Glomerular visceral epithelial cell (primary cell): ENCODE data around the gene MFSD6.
"Not testable (repeated sequence)": the region's sequence is repeated elsewhere in the genome, so short reads cannot be mapped to it uniquely, and the experiment has no call there.

Experiments used
- DNase-seq: peaks from one replicate; pipeline ENCODE4 v3.0.0-alpha.2; 2016; ENCODE audit errors: extremely low spot score

MFSD6 gene

GRCh38 chr2:190465060-190465459 is 56.9 kb downstream of the MFSD6 start:
- DNase-seq, result no peak

GRCh38 chr2:190466819-190467446 is 58.8 kb downstream of the MFSD6 start:
- DNase-seq, result no peak

GRCh38 chr2:190467575-190468083 is 59.5 kb downstream of the MFSD6 start:
- DNase-seq, result no peak

- not testable (repeated sequence) for DNase-seq
Measured at GRCh38 chr2:190468354-190468753, 60.2 kb downstream of the MFSD6 start.

GRCh38 chr2:190468814-190469569 is 60.8 kb downstream of the MFSD6 start:
- peak; percentile 90 for DNase-seq

- peak; percentile 60 for DNase-seq
Measured at GRCh38 chr2:190469771-190470170, 61.6 kb downstream of the MFSD6 start.

DNA sequence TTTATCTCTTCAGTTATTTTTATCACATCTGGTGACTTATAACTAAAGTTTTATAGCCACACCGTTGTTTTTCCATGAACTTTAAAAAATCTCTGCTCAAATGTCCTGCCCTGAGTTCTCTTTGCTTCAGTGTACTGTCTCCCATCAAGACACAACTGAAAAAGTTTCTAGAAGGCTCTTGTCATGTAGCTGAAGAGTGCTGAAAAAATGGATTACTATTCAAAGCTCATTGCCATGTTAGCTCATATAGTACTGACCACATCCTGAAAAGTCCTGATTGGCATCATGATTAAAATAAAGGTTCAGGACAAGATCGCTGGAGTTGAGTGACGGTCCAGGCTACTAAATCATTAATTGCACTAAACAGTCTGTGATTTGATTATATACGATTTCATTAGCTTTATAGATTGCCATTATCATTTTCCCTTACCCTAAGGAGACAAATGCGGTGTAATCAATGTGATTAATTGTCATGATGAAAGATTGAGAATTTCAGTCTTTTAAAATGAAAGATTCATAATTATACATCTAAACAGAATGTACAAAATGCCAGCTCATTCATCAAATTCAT is 62.2 kb downstream of the MFSD6 start:
- no peak for DNase-seq

DNA sequence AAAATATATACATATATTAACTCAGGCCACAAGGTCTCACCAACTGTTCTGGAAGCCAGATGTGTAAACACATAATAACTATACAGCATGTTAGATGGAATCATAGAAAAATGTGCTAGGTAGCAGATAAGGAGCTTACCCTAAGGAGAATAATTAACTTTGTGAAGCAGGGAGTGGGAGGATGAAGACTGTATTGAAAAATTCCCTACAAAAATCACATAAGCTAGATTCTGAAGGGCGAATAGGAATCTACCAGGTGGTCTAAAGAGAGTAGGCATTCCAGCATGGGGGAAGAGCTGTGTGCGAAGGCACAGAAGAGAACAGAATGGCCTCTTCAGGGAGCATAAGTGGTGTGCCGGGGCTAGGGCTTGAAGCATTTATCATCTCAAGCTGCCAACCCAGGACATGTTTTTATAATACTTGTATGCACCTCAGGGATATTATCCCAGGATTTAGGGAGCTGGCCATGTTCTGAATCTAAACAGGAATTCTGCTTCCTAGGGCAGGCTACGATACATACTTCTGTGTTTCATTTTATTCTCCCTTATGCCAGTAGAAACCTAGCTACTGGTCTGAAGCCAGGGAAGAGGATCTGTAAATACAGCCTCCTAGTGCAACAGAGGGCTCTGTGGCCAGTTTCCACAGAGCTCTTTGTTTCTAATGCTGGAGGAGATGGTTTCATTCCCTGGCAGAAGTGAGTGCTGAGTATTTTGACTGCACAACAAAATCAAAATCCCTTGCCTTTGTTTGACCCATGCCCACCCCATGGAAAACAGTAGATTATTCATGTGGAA is 69.7 kb downstream of the MFSD6 start:
- no peak for DNase-seq

GRCh38 chr2:190478572-190479195 is 70.5 kb downstream of the MFSD6 start:
- DNase-seq, result no peak

DNA sequence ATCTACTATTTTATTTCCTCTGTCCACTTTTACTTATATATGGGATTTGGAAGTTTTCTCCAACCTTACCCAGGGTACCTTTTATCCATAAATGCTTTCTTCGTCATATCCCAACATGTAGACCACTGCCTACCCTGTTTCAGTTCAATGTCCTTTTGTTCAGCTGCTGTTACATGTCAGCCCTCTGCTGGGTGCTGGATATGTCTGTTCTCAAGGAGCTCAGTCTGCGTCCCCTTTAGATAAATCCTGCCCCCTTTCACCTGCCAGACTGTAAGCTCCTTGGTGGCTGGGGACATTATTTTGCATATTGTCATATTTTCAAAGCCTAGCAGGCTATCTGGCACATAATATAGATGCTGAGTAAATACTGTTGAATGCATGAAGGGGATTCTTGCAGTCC is 73.2 kb downstream of the MFSD6 start:
- no peak for DNase-seq

DNA sequence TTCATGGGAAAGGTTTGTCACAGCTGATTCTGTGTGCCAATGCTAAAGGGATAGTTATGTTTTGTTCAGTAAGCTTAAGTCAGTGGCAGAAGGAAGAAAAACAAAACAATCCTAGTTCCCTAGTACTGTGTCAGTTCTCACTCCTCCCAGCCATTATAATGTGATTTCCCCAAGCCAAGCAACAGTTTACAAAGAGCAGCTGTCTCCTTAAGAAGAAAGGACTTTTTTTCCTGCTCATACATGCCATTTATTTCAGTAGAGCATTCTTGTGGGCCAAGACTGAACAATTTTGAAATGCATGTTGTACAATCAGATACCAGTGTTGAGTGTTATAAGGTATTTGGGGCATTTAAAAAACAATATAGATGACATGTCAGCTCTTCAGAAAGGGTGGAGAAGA is 74.3 kb downstream of the MFSD6 start:
- DNase-seq, result no peak

DNA sequence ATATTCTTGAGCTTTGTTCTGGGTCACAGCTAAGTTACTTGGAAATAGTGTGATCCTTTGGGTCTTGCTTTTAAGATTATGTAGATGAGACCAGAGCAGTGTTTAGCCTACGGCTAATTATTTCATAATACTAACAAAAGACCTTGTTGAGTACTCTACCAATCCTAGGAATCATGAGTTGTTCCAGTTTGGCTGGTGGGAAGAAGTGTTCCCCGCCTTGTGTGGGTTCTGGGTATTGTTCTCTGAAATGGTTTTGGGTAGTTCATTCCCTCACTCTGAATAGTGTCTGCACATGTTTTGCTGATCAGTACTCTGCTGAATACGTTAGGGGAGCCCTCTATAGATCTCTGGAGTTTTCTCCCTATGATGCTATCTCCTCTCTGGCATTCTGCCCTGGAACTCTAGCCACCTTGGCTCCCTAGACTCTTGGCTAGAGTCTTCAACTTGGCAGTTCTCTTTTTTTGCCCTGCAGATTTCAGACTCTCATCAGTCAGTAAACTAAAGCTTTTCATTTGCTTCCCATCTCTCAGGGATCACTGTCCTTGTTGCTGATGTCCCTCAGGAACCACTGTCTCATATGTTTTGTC is 78.0 kb downstream of the MFSD6 start:
- no peak for DNase-seq

- DNase-seq, result no peak
Measured at GRCh38 chr2:190488516-190489233, 80.5 kb downstream of the MFSD6 start.

- DNase-seq, result no peak
Measured at GRCh38 chr2:190489475-190489874, 81.3 kb downstream of the MFSD6 start.

- no peak for DNase-seq
Measured at GRCh38 chr2:190490502-190490901, 82.3 kb downstream of the MFSD6 start.

DNA sequence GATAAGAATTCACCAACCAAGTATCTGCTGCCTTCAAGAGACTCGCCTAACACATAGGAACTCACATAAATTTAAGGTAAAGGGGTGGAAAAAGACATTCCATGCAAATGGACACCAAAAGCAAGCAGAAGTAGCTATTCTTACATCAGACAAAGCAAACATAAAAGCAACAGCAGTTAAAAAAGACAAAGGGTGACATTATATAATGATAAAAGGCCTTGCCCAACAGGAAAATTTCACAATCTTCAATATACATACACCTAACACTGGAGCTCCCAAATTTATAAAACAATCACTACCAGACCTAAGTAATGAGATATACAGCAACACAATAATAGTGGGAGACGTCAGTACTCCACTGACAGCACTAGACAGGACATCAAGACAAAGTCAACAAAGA is 84.9 kb downstream of the MFSD6 start:
- no peak for DNase-seq

- not testable (repeated sequence) for DNase-seq
Measured at GRCh38 chr2:190494600-190495227, 86.6 kb downstream of the MFSD6 start.

- no peak for DNase-seq
Measured at GRCh38 chr2:190497428-190497827, 89.3 kb downstream of the MFSD6 start.

- no peak for DNase-seq
Measured at GRCh38 chr2:190499273-190499672, 91.1 kb downstream of the MFSD6 start.

DNA sequence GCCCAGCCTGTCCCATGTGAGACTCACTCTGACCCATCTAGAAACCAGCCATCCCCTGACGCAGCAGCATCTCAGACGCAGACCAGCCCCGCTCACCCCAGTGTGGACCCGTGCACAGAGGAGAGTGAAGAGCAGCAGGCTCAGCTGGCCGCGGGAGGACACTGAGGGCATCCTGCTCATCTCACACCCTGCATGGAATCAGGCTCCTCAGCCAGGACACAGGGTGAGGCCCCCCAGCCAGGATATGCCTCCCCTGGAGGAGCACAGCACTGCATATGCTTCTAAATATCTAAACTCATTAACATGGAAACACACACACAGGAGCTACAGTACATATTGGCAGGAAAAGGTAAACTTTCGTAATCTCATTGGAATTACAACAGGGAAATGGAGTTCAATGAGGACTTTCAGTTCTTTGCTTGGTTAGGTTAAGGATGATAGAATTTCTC is 91.9 kb downstream of the MFSD6 start:
- DNase-seq, result no peak
